ENCODE results near the gene AVL9. TPM values are rescaled to one million over a fixed set of nuclear protein-coding genes. Genes with fewer than 3 reads are reported as not detected.
A peak's percentile ranks its signal among the peaks of the same experiment; 100 is the strongest.

AVL9 gene
- total and polyA plus RNA-seq, 9 of the 15 experiments (the other 6 are each of a cell fraction or from before 2014, with no cell fraction given), result 6.4 to 66.2 (median 30.1) TPM

DNA sequence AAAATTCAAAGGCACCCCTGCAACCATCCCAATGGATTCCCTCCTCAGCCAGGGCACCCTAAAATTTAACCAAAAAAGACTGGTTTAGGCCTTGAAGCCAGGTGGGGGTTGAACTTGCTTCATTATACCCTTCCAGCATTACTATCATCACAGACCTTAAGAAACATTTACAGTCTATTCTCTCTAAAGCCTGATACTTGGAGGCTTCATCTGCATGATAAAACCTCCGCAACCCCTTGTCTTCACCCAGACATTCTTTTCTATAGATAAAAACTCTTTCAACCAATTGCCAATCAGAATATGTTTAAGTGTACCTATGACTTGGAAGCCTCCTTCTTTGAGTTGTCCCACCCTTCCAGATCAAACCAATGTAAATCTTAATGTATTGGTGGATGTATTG lies 17.9 kb downstream of the AVL9 start:
- BruUV-seq (replicated peaks), result no TSS peak
- Histone ChIP-seq H3K9me1 (ENCODE audit: control insufficient read depth, insufficient read depth, low read length) (no peaks in the 10 kb centered on the region), H2AFZ (ENCODE audit: low read depth, low read length) (no peak overlapping the region), H3K9ac (ENCODE audit: insufficient read depth in 1 of 2, low read depth in 2 of 2, low read length in 2 of 2) (no peak overlapping the region; a peak in 1 of 4 replicates), H3K36me3 (ENCODE audit: control insufficient read depth, insufficient read depth, low read length) (peaks cover 18% of the 10 kb centered on the region; the same call in 2 of the 3 replicates), H3K4me2 (ENCODE audit: insufficient read depth, low read length) (no peak overlapping the region), H3K4me3 (no peak overlapping the region), H3K4me1 (replicated peaks in 1 of 2; ENCODE audit: control insufficient read depth in 2 of 2, insufficient read depth in 2 of 2, low read length in 2 of 2) (peaks cover 5 to 29% of the 10 kb centered on the region in 2 experiments; a peak in 4 of 5 replicates), H4K20me1 (replicated peaks; ENCODE audit: control insufficient read depth, insufficient read depth, low read length) (no peaks in the 10 kb centered on the region), H3K79me2 (ENCODE audit: control insufficient read depth, insufficient read depth, low read length) (peaks cover 85% of the 10 kb centered on the region), H3K9me3 (replicated peaks; ENCODE audit: control insufficient read depth, insufficient read depth, low read depth, low read length) (no peaks in the 10 kb centered on the region), H3K27ac (ENCODE audit: extremely low read depth, low read depth, low read length) (no peak overlapping the region; the same call in 2 of the 3 replicates), H3K27me3 (ENCODE audit: control insufficient read depth in 2 of 2, insufficient read depth in 2 of 2, low read length in 2 of 2) (no peaks in the 10 kb centered on the region)
- in situ Hi-C loops (cut with MboI) (no loop called here), intact Hi-C loops (cut with micrococcal nuclease) (no loop called here)
- WGBS (ENCODE audit: insufficient coverage, low coverage, missing lambda C conversion rate), result 79% methylated on average over 1 of the region's 1 CpG
- ATAC-seq, result peak; percentile 14; the same call in 2 of the 3 replicates
- POLR2A ChIA-PET, result no interaction called here
- no peak for FAIRE-seq
- TF ChIP-seq C11orf30 (IDR thresholded peaks at IDR 0.05; ENCODE audit: low read depth) (no peak), RBM14 (IDR thresholded peaks at IDR 0.05; ENCODE audit: borderline replicate concordance, insufficient read depth, low read depth, low read length) (no peak), ZNF436 (CRISPR knock-in tag; IDR thresholded peaks at IDR 0.05) (no peak), SMAD4 (CRISPR knock-in tag; conservative IDR thresholded peaks at IDR 0.05) (no peak), PHF20 (IDR thresholded peaks at IDR 0.05; ENCODE audit: partially characterized antibody) (no peak), ARID2 (IDR thresholded peaks at IDR 0.05) (no peak), CBX8 (IDR thresholded peaks at IDR 0.05; ENCODE audit: borderline replicate concordance, extremely low read depth, low read depth, low read length, poor library complexity, severe bottlenecking) (no peak), HMG20B (CRISPR knock-in tag; IDR thresholded peaks at IDR 0.05) (no peak), HNRNPUL1 (IDR thresholded peaks at IDR 0.05; ENCODE audit: low read length) (no peak), EWSR1 (IDR thresholded peaks at IDR 0.05; ENCODE audit: borderline replicate concordance, low read depth, partially characterized antibody) (no peak), NR2C1 (IDR thresholded peaks at IDR 0.05) (no peak), NR2C1 (tag; IDR thresholded peaks at IDR 0.05) (no peak), PTBP1 (IDR thresholded peaks at IDR 0.05; ENCODE audit: low read depth, low read length) (no peak), ETV1 (tag; conservative IDR thresholded peaks at IDR 0.05; ENCODE audit: low read depth) (no peak), RUNX1 (IDR thresholded peaks at IDR 0.05; ENCODE audit: low read depth) (no peak), ATF6 (CRISPR knock-in tag; IDR thresholded peaks at IDR 0.05) (no peak), ZNF24 (IDR thresholded peaks at IDR 0.05) (no peak), STAT5B (CRISPR knock-in tag; IDR thresholded peaks at IDR 0.05) (no peak), GABPB1 (CRISPR knock-in tag; IDR thresholded peaks at IDR 0.05) (no peak)
- TF ChIP-seq, protein P1, sequence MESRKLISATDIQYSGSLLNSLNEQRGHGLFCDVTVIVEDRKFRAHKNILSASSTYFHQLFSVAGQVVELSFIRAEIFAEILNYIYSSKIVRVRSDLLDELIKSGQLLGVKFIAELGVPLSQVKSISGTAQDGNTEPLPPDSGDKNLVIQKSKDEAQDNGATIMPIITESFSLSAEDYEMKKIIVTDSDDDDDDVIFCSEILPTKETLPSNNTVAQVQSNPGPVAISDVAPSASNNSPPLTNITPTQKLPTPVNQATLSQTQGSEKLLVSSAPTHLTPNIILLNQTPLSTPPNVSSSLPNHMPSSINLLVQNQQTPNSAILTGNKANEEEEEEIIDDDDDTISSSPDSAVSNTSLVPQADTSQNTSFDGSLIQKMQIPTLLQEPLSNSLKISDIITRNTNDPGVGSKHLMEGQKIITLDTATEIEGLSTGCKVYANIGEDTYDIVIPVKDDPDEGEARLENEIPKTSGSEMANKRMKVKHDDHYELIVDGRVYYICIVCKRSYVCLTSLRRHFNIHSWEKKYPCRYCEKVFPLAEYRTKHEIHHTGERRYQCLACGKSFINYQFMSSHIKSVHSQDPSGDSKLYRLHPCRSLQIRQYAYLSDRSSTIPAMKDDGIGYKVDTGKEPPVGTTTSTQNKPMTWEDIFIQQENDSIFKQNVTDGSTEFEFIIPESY (CRISPR knock-in tag; IDR thresholded peaks at IDR 0.05), result no peak
- no peak for DNase-seq (ENCODE audit: extremely low read depth in 1 of 4, low spot score in 3 of 4)
- CTCF ChIA-PET (ENCODE audit: low intra/inter-chr PET ratio), result no interaction called here

All from K562 (cell line).